ENCODE data around the gene SLC39A1.
"Not testable (repeated sequence)": the region's sequence is repeated elsewhere in the genome, so short reads cannot be mapped to it uniquely, and the experiment has no call there.

Gene SLC39A1

GRCh38 chr1:153928791-153929341, 34.5 kb downstream of the SLC39A1 start:
- peak; percentile 14 for DNase-seq

- DNase-seq, result no peak
Measured at GRCh38 chr1:153928245-153928644, 35.1 kb downstream of the SLC39A1 start.

GRCh38 chr1:153926405-153926804, 36.9 kb downstream of the SLC39A1 start:
- DNase-seq, result no peak

- DNase-seq, result peak; percentile 100
Measured at GRCh38 chr1:153922972-153923925, 40.1 kb downstream of the SLC39A1 start, which contains the start of gene GATAD2B. Gene GATAD2B, minus strand, starts transcription at chr1:153922972. Its CDS starts 94,625 bp downstream, at chr1:153828347.

- DNase-seq, result no peak
Measured at GRCh38 chr1:153922076-153922971, 41.0 kb downstream of the SLC39A1 start.

- no peak for DNase-seq
Measured at GRCh38 chr1:153921803-153922075, 41.6 kb downstream of the SLC39A1 start.

GRCh38 chr1:153921080-153921802, 42.1 kb downstream of the SLC39A1 start:
- DNase-seq, result no peak

GRCh38 chr1:153919876-153920852, 43.2 kb downstream of the SLC39A1 start:
- DNase-seq, result peak; percentile 29

- DNase-seq, result no peak
Measured at GRCh38 chr1:153916297-153916696, 47.0 kb downstream of the SLC39A1 start.

GRCh38 chr1:153912349-153912748, 51.0 kb downstream of the SLC39A1 start:
- DNase-seq, result no peak

GRCh38 chr1:153910560-153910959, 52.8 kb downstream of the SLC39A1 start:
- DNase-seq, result not testable (repeated sequence)
